Chondrocyte (in vitro differentiated cells): ENCODE data around the gene HARS1. TPM values are rescaled to one million over a fixed set of nuclear protein-coding genes. Genes with fewer than 3 reads are reported as not detected.
A peak's percentile ranks its signal among the peaks of the same experiment; 100 is the strongest.
"Not testable (repeated sequence)": the region's sequence is repeated elsewhere in the genome, so short reads cannot be mapped to it uniquely, and the experiment has no call there.

Experiments
- DNase-seq: peaks from one replicate; pipeline ENCODE4 v3.0.0; 2021; ENCODE audit warnings: mixed read lengths, low spot score
- H3K27ac Mint-ChIP-seq: one replicate; pipeline ENCODE4 v1.8.0; 2021; ENCODE audit warnings: mild to moderate bottlenecking, moderate library complexity, mixed read lengths; ENCODE audit not compliant: unreplicated experiment
- H3K27me3 Mint-ChIP-seq: 2 replicates; pipeline ENCODE4 v1.8.0; 2021; ENCODE audit warnings: low read depth, mixed read lengths
- H3K36me3 Mint-ChIP-seq: 2 replicates; pipeline ENCODE4 v1.8.0; 2021; ENCODE audit warnings: low read depth, mixed read lengths
- H3K4me1 Mint-ChIP-seq: 2 replicates; pipeline ENCODE4 v1.8.0; 2021; ENCODE audit warnings: low read depth, mild to moderate bottlenecking, mixed read lengths
- H3K4me3 Mint-ChIP-seq: one replicate; pipeline ENCODE4 v1.8.0; 2021; ENCODE audit warnings: mild to moderate bottlenecking, moderate library complexity, mixed read lengths; ENCODE audit not compliant: unreplicated experiment
- H3K9me3 Mint-ChIP-seq: 2 replicates; pipeline ENCODE4 v1.8.0; 2021; ENCODE audit warnings: low read depth, mixed read lengths
- CTCF ChIP-seq: fragments of 200-600 bp; sonication (generic); IDR thresholded peaks from 2 replicates; pipeline ENCODE4 v1.5.0; 2021; ENCODE audit warnings: antibody characterized with exemption, mild to moderate bottlenecking, moderate library complexity
- total RNA-seq: library from RNA; stranded (reverse); gene quantifications from 3 replicates; pipeline ENCODE4 v1.2.1, GENCODE V29; 2021

The HARS1 gene
- total RNA-seq, 1 donor from 2014 or later = 67.5 TPM

- H3K27ac Mint-ChIP-seq = peak overlapping the region; percentile 96
- H3K4me1 Mint-ChIP-seq = peaks cover 16% of the 10 kb centered on the region
- H3K4me3 Mint-ChIP-seq = peak overlapping the region; percentile 87
- no peaks in the 10 kb centered on the region for H3K27me3 Mint-ChIP-seq
- DNase-seq = peak; percentile 96
- H3K9me3 Mint-ChIP-seq = no peaks in the 10 kb centered on the region
- TF ChIP-seq CTCF = no peak
- H3K36me3 Mint-ChIP-seq = peaks cover 9% of the 10 kb centered on the region
Measured at GRCh38 chr5:140710899-140711552, 19.9 kb upstream of the HARS1 start.

GRCh38 chr5:140708787-140709186, 17.6 kb upstream of the HARS1 start:
- Mint-ChIP-seq H3K4me1 (peaks cover 16% of the 10 kb centered on the region), H3K36me3 (peaks cover 24% of the 10 kb centered on the region)
- H3K27ac Mint-ChIP-seq, DNase-seq, H3K27me3 Mint-ChIP-seq, H3K9me3 Mint-ChIP-seq, H3K4me3 Mint-ChIP-seq: not testable (repeated sequence)

GRCh38 chr5:140707812-140708211, 16.6 kb upstream of the HARS1 start:
- TF ChIP-seq CTCF = no peak
- DNase-seq = no peak
- no peaks in the 10 kb centered on the region for H3K9me3 Mint-ChIP-seq
- H3K4me3 Mint-ChIP-seq = no peak overlapping the region
- H3K27me3 Mint-ChIP-seq = no peaks in the 10 kb centered on the region
- no peak overlapping the region for H3K27ac Mint-ChIP-seq
- peaks cover 29% of the 10 kb centered on the region for H3K36me3 Mint-ChIP-seq
- H3K4me1 Mint-ChIP-seq = peaks cover 13% of the 10 kb centered on the region

GRCh38 chr5:140700177-140701144, 9.3 kb upstream of the HARS1 start, which contains the start of gene ZMAT2:
Gene ZMAT2 (plus strand): TSS chr5:140700447. CDS start chr5:140700461, 14 bp downstream.
- Mint-ChIP-seq H3K9me3 (no peaks in the 10 kb centered on the region), H3K27ac (peak within 1 kb of the TSS; percentile 88), H3K4me1 (peaks cover 23% of the 10 kb centered on the region), H3K4me3 (peak within 1 kb of the TSS; percentile 88), H3K36me3 (peaks cover 52% of the 10 kb centered on the region), H3K27me3 (no peaks in the 10 kb centered on the region)
- peak; percentile 94 for DNase-seq
- no peak for TF ChIP-seq CTCF

GRCh38 chr5:140696891-140697492, 5.8 kb upstream of the HARS1 start:
- Mint-ChIP-seq H3K36me3 (peaks cover 37% of the 10 kb centered on the region), H3K27me3 (no peaks in the 10 kb centered on the region), H3K27ac (peak overlapping the region; percentile 35), H3K4me1 (peaks cover 40% of the 10 kb centered on the region), H3K9me3 (no peaks in the 10 kb centered on the region), H3K4me3 (no peak overlapping the region)
- no peak for TF ChIP-seq CTCF
- DNase-seq = no peak
